GM10847 (cell line): ENCODE measurements around the gene PTPN14.

Experiments
- POLR2A ChIP-seq: IDR thresholded peaks from 2 replicates; pipeline ENCODE4 v1.6.1; 2011; ENCODE audit not compliant: insufficient read length; ENCODE audit errors: extremely low read depth

Gene PTPN14

GRCh38 chr1:214475331-214475730 lies 76.1 kb downstream of the PTPN14 start:
- no peak for TF ChIP-seq POLR2A

- TF ChIP-seq POLR2A = no peak
Observed at GRCh38 chr1:214474467-214474866, 76.9 kb downstream of the PTPN14 start.

- TF ChIP-seq POLR2A = no peak
Observed at GRCh38 chr1:214473862-214474261, 77.5 kb downstream of the PTPN14 start.

- no peak for TF ChIP-seq POLR2A
Observed at GRCh38 chr1:214473387-214473786, 78.0 kb downstream of the PTPN14 start.

GRCh38 chr1:214472364-214472763 lies 79.0 kb downstream of the PTPN14 start:
- TF ChIP-seq POLR2A = no peak

- no peak for TF ChIP-seq POLR2A
Observed at GRCh38 chr1:214471458-214471857, 79.9 kb downstream of the PTPN14 start.

- TF ChIP-seq POLR2A = no peak
Observed at GRCh38 chr1:214470132-214470531, 81.3 kb downstream of the PTPN14 start.

GRCh38 chr1:214469290-214469689 lies 82.1 kb downstream of the PTPN14 start:
- TF ChIP-seq POLR2A = no peak

- no peak for TF ChIP-seq POLR2A
Observed at GRCh38 chr1:214467078-214467585, 84.3 kb downstream of the PTPN14 start.

GRCh38 chr1:214466403-214467077 lies 84.9 kb downstream of the PTPN14 start:
- no peak for TF ChIP-seq POLR2A

- TF ChIP-seq POLR2A = no peak
Observed at GRCh38 chr1:214464445-214465287, 86.7 kb downstream of the PTPN14 start.

GRCh38 chr1:214463596-214463995 lies 87.8 kb downstream of the PTPN14 start:
- TF ChIP-seq POLR2A = no peak

- no peak for TF ChIP-seq POLR2A
Observed at GRCh38 chr1:214462882-214463281, 88.5 kb downstream of the PTPN14 start.

GRCh38 chr1:214461305-214461704 lies 90.1 kb downstream of the PTPN14 start:
- no peak for TF ChIP-seq POLR2A

GRCh38 chr1:214460304-214460916 lies 91.0 kb downstream of the PTPN14 start:
- no peak for TF ChIP-seq POLR2A

GRCh38 chr1:214459895-214460294 lies 91.5 kb downstream of the PTPN14 start:
- TF ChIP-seq POLR2A = no peak
